IMR-90 (cell line): ENCODE measurements around the gene IFIT2. TPM values are rescaled to one million over a fixed set of nuclear protein-coding genes. Genes with fewer than 3 reads are reported as not detected.

ENCODE experiments used
- ATAC-seq: fragments of 200-7000 bp; cut with Tn5 transposase; 2 replicates; pipeline ENCODE4 v1.9.1; 2020; ENCODE audit warnings: low read depth, mild to moderate bottlenecking, moderate library complexity
- BruUV-seq: library from RNA; stranded (reverse); fragments of 400-500 nt; replicated peaks from 2 replicates; lab custom pipeline; 2021; lab: Mats Ljungman, UMichigan
- CTCF ChIA-PET: fragments of 300-600 bp; formaldehyde crosslinking; extraction: SDS; loops from one replicate; lab custom pipeline; 2021; ENCODE audit warnings: antibody characterized with exemption; lab: Yijun Ruan, JAX
- POLR2A ChIA-PET: fragments of 300-600 bp; sonication (Branson Sonifier 250); formaldehyde crosslinking; loops from one replicate; lab custom pipeline; 2022; ENCODE audit warnings: antibody characterized with exemption; ENCODE audit not compliant: unreplicated experiment; lab: Charles Lee
- DNase-seq: peaks from one replicate; pipeline ENCODE4 v3.0.0; 2013
- H2AFZ ChIP-seq: replicated peaks from 2 replicates; pipeline ENCODE3; 2013; ENCODE audit warnings: low read length, mild to moderate bottlenecking; ENCODE audit not compliant: poor library complexity
- H2AK5ac ChIP-seq: 2 replicates; pipeline ENCODE4 v1.6.1; 2013; ENCODE audit warnings: low read depth, low read length, inconsistent platforms
- H2AK9ac ChIP-seq: replicated peaks from 2 replicates; pipeline ENCODE3; 2013; ENCODE audit warnings: mild to moderate bottlenecking, low read depth, low read length, moderate library complexity; ENCODE audit not compliant: poor library complexity
- H2BK120ac ChIP-seq: 2 replicates; pipeline ENCODE4 v1.6.1; 2013; ENCODE audit warnings: low read depth, low read length, inconsistent platforms
- H2BK15ac ChIP-seq: 3 replicates; pipeline ENCODE4 v1.6.1; 2013; ENCODE audit warnings: low read depth, low read length, inconsistent platforms
- H2BK20ac ChIP-seq: 2 replicates; pipeline ENCODE4 v1.6.1; 2013; ENCODE audit warnings: low read depth, mild to moderate bottlenecking, inconsistent platforms, low read length, moderate library complexity
- H2BK5ac ChIP-seq: 2 replicates; pipeline ENCODE4 v1.6.1; 2013; ENCODE audit warnings: mild to moderate bottlenecking, low read depth, low read length, inconsistent platforms; ENCODE audit not compliant: poor library complexity, severe bottlenecking
- H3K14ac ChIP-seq: replicated peaks from 2 replicates; pipeline ENCODE4 v1.6.1; 2013; ENCODE audit warnings: low read depth, low read length, inconsistent platforms
- H3K18ac ChIP-seq: 2 replicates; pipeline ENCODE4 v1.6.1; 2013; ENCODE audit warnings: low read depth, low read length, control low read depth
- H3K23ac ChIP-seq: 2 replicates; pipeline ENCODE4 v1.6.1; 2013; ENCODE audit warnings: low read depth, low read length, inconsistent platforms
- H3K27ac ChIP-seq: 2 replicates; pipeline ENCODE4 v1.5.1; 2013; ENCODE audit warnings: mild to moderate bottlenecking, control low read depth, low read length; ENCODE audit not compliant: insufficient read depth
- H3K27me3 ChIP-seq: 2 replicates; pipeline ENCODE4 v1.6.1; 2013; ENCODE audit warnings: low read length; ENCODE audit not compliant: control insufficient read depth, insufficient read depth
- H3K36me3 ChIP-seq: 2 replicates; pipeline ENCODE4 v1.6.1; 2013; ENCODE audit warnings: low read length, mixed read lengths; ENCODE audit not compliant: control insufficient read depth, insufficient read depth
- H3K4ac ChIP-seq: 2 replicates; pipeline ENCODE4 v1.6.1; 2013; ENCODE audit warnings: low read depth, low read length, inconsistent platforms
- H3K4me1 ChIP-seq: 2 replicates; pipeline ENCODE4 v1.6.1; 2013; ENCODE audit warnings: low read length, mixed read lengths; ENCODE audit not compliant: control insufficient read depth, insufficient read depth
- H3K4me2 ChIP-seq: 2 replicates; pipeline ENCODE4 v1.6.1; 2013; ENCODE audit warnings: low read depth, mild to moderate bottlenecking, control low read depth, low read length, moderate library complexity
- H3K4me3 ChIP-seq: 2 replicates; pipeline ENCODE4 v1.5.1; 2013; ENCODE audit warnings: low read depth, mild to moderate bottlenecking, control low read depth, low read length, moderate library complexity; ENCODE audit not compliant: insufficient read depth
- H3K56ac ChIP-seq: 2 replicates; pipeline ENCODE4 v1.6.1; 2013; ENCODE audit warnings: low read length, inconsistent platforms; ENCODE audit not compliant: insufficient read depth; ENCODE audit errors: extremely low read depth
- H3K79me1 ChIP-seq, 2 experiments: 2 replicates each; pipeline ENCODE4 v1.6.1; 2013; ENCODE audit warnings: low read length in 2 of 2, inconsistent platforms in 1 of 2, low read depth in 1 of 2
- H3K9ac ChIP-seq: 2 replicates; pipeline ENCODE4 v1.6.1; 2013; ENCODE audit warnings: low read depth, low read length, control low read depth
- H3K9me1 ChIP-seq: 2 replicates; pipeline ENCODE4 v1.6.1; 2013; ENCODE audit warnings: low read length, inconsistent platforms; ENCODE audit not compliant: insufficient read depth
- H3K9me3 ChIP-seq: 2 replicates; pipeline ENCODE4 v1.6.1; 2013; ENCODE audit warnings: low read length; ENCODE audit not compliant: control insufficient read depth, insufficient read depth
- H4K20me1 ChIP-seq: 2 replicates; pipeline ENCODE4 v1.6.1; 2013; ENCODE audit warnings: low read length, inconsistent platforms; ENCODE audit not compliant: insufficient read depth
- H4K5ac ChIP-seq: 2 replicates; pipeline ENCODE4 v1.6.1; 2013; ENCODE audit warnings: mild to moderate bottlenecking, low read depth, low read length, control low read depth
- H4K8ac ChIP-seq, 2 experiments: 2 replicates each; pipeline ENCODE4 v1.6.1; 2013; ENCODE audit warnings: low read depth in 2 of 2, low read length in 2 of 2, control low read depth in 1 of 2, inconsistent platforms in 1 of 2
- H4K91ac ChIP-seq: 2 replicates; pipeline ENCODE4 v1.6.1; 2013; ENCODE audit warnings: low read depth, low read length, inconsistent platforms; ENCODE audit not compliant: insufficient read depth
- MAFK ChIP-seq: IDR thresholded peaks from 2 replicates; pipeline ENCODE4 v1.6.1; 2012; ENCODE audit warnings: low read depth, low read length, improper control_type of control experiment
- MXI1 ChIP-seq: IDR thresholded peaks from 2 replicates; pipeline ENCODE4 v1.6.1; 2012; ENCODE audit warnings: low read depth, mild to moderate bottlenecking, low read length, moderate library complexity, borderline replicate concordance
- WGBS, 2 experiments: methylation state at CpG; one replicate each; pipeline versions ENCODE4 v1.1.5 to v1.1.7; 2013; ENCODE audit warnings: missing lambda C conversion rate in 2 of 2; ENCODE audit not compliant: insufficient read length in 1 of 2; ENCODE audit errors: extremely low coverage in 2 of 2; 5-methylcytosine and 5-hydroxymethylcytosine counted together
- dilution Hi-C: fragments of 300-500 bp; cut with HindIII; formaldehyde crosslinking; loops from one replicate; pipeline ENCODE4 v1.14.3; 2018; ENCODE audit warnings: low sequenced_read_pairs; ENCODE audit not compliant: unreplicated experiment
- in situ Hi-C: fragments of 300-500 bp; cut with MboI; formaldehyde crosslinking; loops from 3 replicates; pipeline ENCODE4 v1.14.3; 2019; ENCODE audit warnings: low sequenced_read_pairs, inconsistent platforms, mixed read lengths
- intact Hi-C: fragments of 100-400 bp; cut with micrococcal nuclease; formaldehyde crosslinking; loops from 2 replicates; pipeline ENCODE4 v1.10.0; 2022
- polyA plus RNA-seq, 3 experiments: library from polyadenylated mRNA; depleted of rRNA; stranded (reverse); fragments of >200 nt; gene quantifications; 2 replicates each; pipeline ENCODE4 v1.2.3, GENCODE V29; 2012; ENCODE audit warnings: low replicate concordance in 1 of 3
- total RNA-seq: library from RNA; depleted of rRNA; stranded (reverse); fragments of >200 nt; gene quantifications from 2 replicates; pipeline ENCODE4 v1.2.3, GENCODE V29; 2012

The IFIT2 gene
- total and polyA plus RNA-seq, 2 of the 4 experiments (the other 2 are of a cell fraction) = 1.1 to 2.2 TPM

DNA sequence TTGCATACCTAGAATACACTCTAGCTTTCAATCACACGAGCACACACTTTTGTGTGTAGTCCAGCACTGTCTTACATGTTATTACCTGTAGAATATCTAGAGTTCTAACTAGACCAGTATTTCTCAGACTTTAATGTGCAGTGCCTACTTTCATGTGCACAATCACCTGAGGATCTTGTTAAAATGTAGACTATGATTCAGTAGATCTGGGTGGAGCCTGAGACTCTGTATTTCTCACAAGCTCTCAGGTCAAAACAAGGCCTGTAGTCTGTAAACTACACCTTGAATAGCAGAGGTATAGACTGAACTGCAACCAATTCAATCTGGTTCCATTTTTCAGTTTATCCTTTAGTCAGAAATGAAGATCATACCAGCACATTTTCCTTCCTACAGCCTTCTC, 11.1 kb downstream of the IFIT2 start:
- Histone ChIP-seq H3K9ac (no peak overlapping the region), H3K9me3 (no peaks in the 10 kb centered on the region), H3K36me3 (no peaks in the 10 kb centered on the region), H2AK5ac (no peak overlapping the region), H3K27me3 (no peaks in the 10 kb centered on the region; the same call in 1 of the 2 replicates), H3K4me3 (no peak overlapping the region), H3K56ac (no peak overlapping the region), H4K91ac (no peak overlapping the region), H3K4ac (no peak overlapping the region), H3K23ac (no peak overlapping the region), H2BK120ac (no peak overlapping the region), H2BK15ac (no peak overlapping the region), H3K4me2 (no peak overlapping the region), H2AK9ac (no peak overlapping the region), H3K18ac (no peak overlapping the region), H4K8ac (no peak overlapping the region), H3K79me1 (no peaks in the 10 kb centered on the region), H3K9me1 (no peaks in the 10 kb centered on the region), H4K5ac (no peak overlapping the region), H3K27ac (no peak overlapping the region), H2BK20ac (no peak overlapping the region), H4K20me1 (no peaks in the 10 kb centered on the region), H3K4me1 (no peaks in the 10 kb centered on the region), H2BK5ac (no peak overlapping the region), H3K14ac (no peak overlapping the region), H2AFZ (no peak overlapping the region)
- ChIA-PET POLR2A (no interaction called here), CTCF (no interaction called here)
- dilution Hi-C loops (no loop called here), in situ Hi-C loops (no loop called here), intact Hi-C loops (no loop called here)
- WGBS, 2 experiments = no CpG with 5 or more reads among the region's 1 CpG
- DNase-seq (no peak), ATAC-seq (no peak)
- no TSS peak for BruUV-seq
- no peak for TF ChIP-seq MXI1
- TF ChIP-seq MAFK = no peak
